GM21717 (cell line): Measurements from ENCODE around the gene EIF3B.
"Not testable (repeated sequence)": the region's sequence is repeated elsewhere in the genome, so short reads cannot be mapped to it uniquely, and the experiment has no call there.

ENCODE experiments used
- ATAC-seq: cut with Tn5 transposase; IDR thresholded peaks from one replicate; pipeline ENCODE4 v1.9.1; 2021; ENCODE audit warnings: mild to moderate bottlenecking, moderate library complexity; ENCODE audit not compliant: unreplicated experiment

Gene EIF3B

GRCh38 chr7:2376351-2377154, 21.9 kb downstream of the EIF3B start:
- no peak for ATAC-seq

GRCh38 chr7:2377492-2377891, 22.9 kb downstream of the EIF3B start:
- ATAC-seq = not testable (repeated sequence)

GRCh38 chr7:2378125-2378524, 23.5 kb downstream of the EIF3B start:
- ATAC-seq = not testable (repeated sequence)

- ATAC-seq = no peak
Observed at GRCh38 chr7:2379161-2379560, 24.5 kb downstream of the EIF3B start.

GRCh38 chr7:2379821-2380450, 25.3 kb downstream of the EIF3B start:
- no peak for ATAC-seq

GRCh38 chr7:2380461-2380860, 25.8 kb downstream of the EIF3B start:
- ATAC-seq = no peak

GRCh38 chr7:2381227-2381626, 26.6 kb downstream of the EIF3B start:
- ATAC-seq = no peak

- no peak for ATAC-seq
Observed at GRCh38 chr7:2381881-2382509, 27.4 kb downstream of the EIF3B start.

GRCh38 chr7:2383543-2384274, 29.1 kb downstream of the EIF3B start:
- ATAC-seq = no peak

GRCh38 chr7:2384354-2385243, 30.0 kb downstream of the EIF3B start:
- no peak for ATAC-seq

GRCh38 chr7:2386122-2386521, 31.5 kb downstream of the EIF3B start:
- ATAC-seq = not testable (repeated sequence)

- no peak for ATAC-seq
Observed at GRCh38 chr7:2386964-2387669, 32.5 kb downstream of the EIF3B start.

- no peak for ATAC-seq
Observed at GRCh38 chr7:2387897-2388636, 33.4 kb downstream of the EIF3B start.

GRCh38 chr7:2388637-2388954, 34.0 kb downstream of the EIF3B start:
- no peak for ATAC-seq

GRCh38 chr7:2390020-2390816, 35.6 kb downstream of the EIF3B start:
- ATAC-seq = not testable (repeated sequence)

- ATAC-seq = no peak
Observed at GRCh38 chr7:2393706-2394105, 39.1 kb downstream of the EIF3B start.

GRCh38 chr7:2394566-2395082, 40.0 kb downstream of the EIF3B start:
- ATAC-seq = no peak

GRCh38 chr7:2398506-2398905, 43.9 kb downstream of the EIF3B start:
- no peak for ATAC-seq
